ENCODE results near the gene GNAO1. TPM values are rescaled to one million over a fixed set of nuclear protein-coding genes. Genes with fewer than 3 reads are reported as not detected.
A peak's percentile ranks its signal among the peaks of the same experiment; 100 is the strongest.

Gene GNAO1
- total and polyA plus RNA-seq, 9 of the 15 experiments (the other 6 are each of a cell fraction or from before 2014, with no cell fraction given) = 0.07 to 0.42 (median 0.08) TPM; not detected in 5

DNA sequence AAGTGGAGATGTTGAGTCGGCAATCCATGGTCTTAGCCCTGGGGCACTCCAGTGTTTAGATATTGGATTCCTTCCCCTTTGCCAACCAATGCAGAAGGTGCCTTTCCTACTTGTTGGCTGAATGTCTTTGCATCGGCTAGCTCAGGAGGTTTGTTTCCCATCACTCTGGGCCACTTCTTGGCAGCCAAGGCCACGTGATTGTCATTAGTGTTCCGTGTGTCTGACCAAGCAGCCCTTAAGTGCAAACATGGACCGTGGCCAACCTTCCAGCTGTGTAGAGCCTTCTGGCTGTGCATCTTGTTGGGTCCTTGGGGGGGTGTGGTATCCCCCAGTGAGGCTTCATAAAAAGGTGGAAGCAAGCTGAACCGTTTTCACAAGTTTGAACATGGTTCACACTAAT is 66.0 kb downstream of the GNAO1 start:
- BruUV-seq (replicated peaks) = no TSS peak
- no peaks in the 10 kb centered on the region for H3K9me1 ChIP-seq (ENCODE audit: control insufficient read depth, insufficient read depth, low read length)
- no peak overlapping the region for H3K4me3 ChIP-seq
- peak overlapping the region; percentile 17 for H2AFZ ChIP-seq (ENCODE audit: low read depth, low read length)
- intact Hi-C loops (cut with micrococcal nuclease) = no loop called here
- H3K9me3 ChIP-seq (replicated peaks; ENCODE audit: control insufficient read depth, insufficient read depth, low read depth, low read length) = no peaks in the 10 kb centered on the region
- peaks cover 13 to 16% of the 10 kb centered on the region in 2 experiments for H3K4me1 ChIP-seq (replicated peaks in 1 of 2; ENCODE audit: control insufficient read depth in 2 of 2, insufficient read depth in 2 of 2, low read length in 2 of 2)
- in situ Hi-C loops (cut with MboI) = no loop called here
- no peak overlapping the region for H3K4me2 ChIP-seq (ENCODE audit: insufficient read depth, low read length)
- DNase-seq (ENCODE audit: extremely low read depth in 1 of 4, low spot score in 3 of 4) = no peak
- POLR2A ChIA-PET = interaction anchor here (1.2 kb wide), 1 partner anchor 11 kb away, joined by 3 read pairs; no protein-coding TSS in a partner anchor
- TF ChIP-seq, protein P1, sequence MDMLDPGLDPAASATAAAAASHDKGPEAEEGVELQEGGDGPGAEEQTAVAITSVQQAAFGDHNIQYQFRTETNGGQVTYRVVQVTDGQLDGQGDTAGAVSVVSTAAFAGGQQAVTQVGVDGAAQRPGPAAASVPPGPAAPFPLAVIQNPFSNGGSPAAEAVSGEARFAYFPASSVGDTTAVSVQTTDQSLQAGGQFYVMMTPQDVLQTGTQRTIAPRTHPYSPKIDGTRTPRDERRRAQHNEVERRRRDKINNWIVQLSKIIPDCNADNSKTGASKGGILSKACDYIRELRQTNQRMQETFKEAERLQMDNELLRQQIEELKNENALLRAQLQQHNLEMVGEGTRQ (CRISPR knock-in tag; IDR thresholded peaks at IDR 0.05) = peak; percentile 60
- peak; percentile 56 for TF ChIP-seq NFIC (IDR thresholded peaks at IDR 0.05)
- peak; percentile 43; the same call in 1 of the 2 replicates for TF ChIP-seq RAD51 (IDR thresholded peaks at IDR 0.05; ENCODE audit: borderline replicate concordance, low read depth)
- no peak for TF ChIP-seq SRSF3 (IDR thresholded peaks at IDR 0.05; ENCODE audit: insufficient read depth, low read length)
- H4K20me1 ChIP-seq (replicated peaks; ENCODE audit: control insufficient read depth, insufficient read depth, low read length) = no peaks in the 10 kb centered on the region
- no peaks in the 10 kb centered on the region for H3K79me2 ChIP-seq (ENCODE audit: control insufficient read depth, insufficient read depth, low read length)
- no peaks in the 10 kb centered on the region for H3K27me3 ChIP-seq (ENCODE audit: control insufficient read depth in 2 of 2, insufficient read depth in 2 of 2, low read length in 2 of 2)
- H3K36me3 ChIP-seq (ENCODE audit: control insufficient read depth, insufficient read depth, low read length) = no peaks in the 10 kb centered on the region
- no peak overlapping the region for H3K27ac ChIP-seq (ENCODE audit: extremely low read depth, low read depth, low read length)
- 23% methylated on average over 6 of the region's 6 CpGs for WGBS (ENCODE audit: insufficient coverage, low coverage, missing lambda C conversion rate)
- FAIRE-seq = peak; percentile 59
- CTCF ChIA-PET (ENCODE audit: low intra/inter-chr PET ratio) = no interaction called here
- no peak for ATAC-seq
- H3K9ac ChIP-seq (ENCODE audit: insufficient read depth in 1 of 2, low read depth in 2 of 2, low read length in 2 of 2) = no peak overlapping the region
